ENCODE data around the gene MCC. TPM values are rescaled to one million over a fixed set of nuclear protein-coding genes. Genes with fewer than 3 reads are reported as not detected.

Gene MCC
- total RNA-seq, 1 donor from 2014 or later, result 36.3 TPM

- ATAC-seq, result no peak
- no peak for DNase-seq (ENCODE audit: low spot score)
Observed at GRCh38 chr5:113278976-113279375, 209.3 kb downstream of the MCC start.

- ATAC-seq (no peak), DNase-seq (ENCODE audit: low spot score) (no peak)
Observed at GRCh38 chr5:113276493-113276892, 211.8 kb downstream of the MCC start.

DNA sequence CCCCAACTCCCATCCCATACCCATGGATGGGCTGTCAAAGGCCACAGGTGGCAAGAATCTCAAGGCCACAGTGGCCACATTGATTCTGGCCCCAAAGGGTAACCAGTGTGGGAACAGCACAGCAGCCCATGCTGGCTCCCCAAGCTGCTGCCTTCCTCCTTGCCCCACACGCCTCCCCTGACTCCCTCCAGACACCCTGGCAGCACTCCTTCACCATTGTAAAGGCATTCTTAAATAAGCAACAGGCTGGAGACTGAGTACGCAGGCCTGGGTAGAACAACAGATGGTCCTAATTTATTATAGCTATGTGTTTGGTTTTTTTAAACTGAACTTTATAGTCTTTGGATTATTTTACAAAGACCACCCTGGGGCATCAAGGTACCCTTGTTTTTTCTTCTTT lies 212.3 kb downstream of the MCC start:
- no peak for DNase-seq (ENCODE audit: low spot score)
- ATAC-seq, result no peak

DNA sequence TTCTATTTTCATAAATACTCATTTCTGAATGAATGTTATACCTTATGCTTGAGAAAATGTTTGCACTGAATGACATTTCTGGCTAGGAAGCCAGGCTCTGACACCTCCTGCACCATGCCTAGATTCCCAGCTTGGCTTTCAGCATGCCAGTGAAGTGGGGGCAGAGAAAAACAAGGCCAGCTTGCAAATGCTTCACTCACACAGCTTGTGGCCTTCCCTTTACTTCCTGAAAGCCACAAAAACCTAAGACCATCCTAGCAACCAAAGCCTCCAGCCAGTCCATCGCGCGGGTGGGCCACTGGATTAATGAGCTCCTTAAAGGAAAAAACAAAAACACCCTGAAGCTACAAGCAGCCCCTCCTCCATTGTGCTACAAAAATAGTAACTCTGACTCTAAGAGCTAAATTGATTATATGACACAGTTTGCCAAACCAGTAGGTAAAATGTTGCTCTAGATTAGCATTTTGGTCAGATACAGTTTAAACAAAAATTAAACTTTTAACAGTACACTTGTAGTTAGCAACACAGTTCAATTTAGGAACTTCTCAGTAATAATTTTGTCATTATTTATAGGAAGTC lies 213.3 kb downstream of the MCC start:
- DNase-seq (ENCODE audit: low spot score) (no peak), ATAC-seq (no peak)

DNA sequence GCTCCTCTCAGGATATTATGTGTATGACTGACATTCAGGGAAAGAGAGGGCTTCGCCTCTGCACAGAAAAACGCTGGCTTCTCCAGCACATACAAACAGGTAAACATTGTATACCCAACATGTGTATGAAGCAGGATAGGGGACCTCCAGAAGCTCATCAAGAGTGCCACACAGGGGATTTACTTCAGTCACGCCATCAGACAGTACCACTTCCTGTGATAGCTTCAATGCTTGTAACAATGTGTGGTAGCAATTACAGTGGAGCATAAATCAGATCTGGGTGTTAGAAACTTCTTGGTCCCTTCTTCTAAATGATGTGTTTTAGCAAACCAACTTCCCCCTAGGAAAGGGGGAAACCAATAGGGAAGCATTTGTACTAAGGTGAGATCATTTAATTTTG lies 214.3 kb downstream of the MCC start:
- ATAC-seq (no peak), DNase-seq (ENCODE audit: low spot score) (no peak)

- ATAC-seq (no peak), DNase-seq (ENCODE audit: low spot score) (no peak)
Observed at GRCh38 chr5:113271745-113272454, 216.4 kb downstream of the MCC start.

DNA sequence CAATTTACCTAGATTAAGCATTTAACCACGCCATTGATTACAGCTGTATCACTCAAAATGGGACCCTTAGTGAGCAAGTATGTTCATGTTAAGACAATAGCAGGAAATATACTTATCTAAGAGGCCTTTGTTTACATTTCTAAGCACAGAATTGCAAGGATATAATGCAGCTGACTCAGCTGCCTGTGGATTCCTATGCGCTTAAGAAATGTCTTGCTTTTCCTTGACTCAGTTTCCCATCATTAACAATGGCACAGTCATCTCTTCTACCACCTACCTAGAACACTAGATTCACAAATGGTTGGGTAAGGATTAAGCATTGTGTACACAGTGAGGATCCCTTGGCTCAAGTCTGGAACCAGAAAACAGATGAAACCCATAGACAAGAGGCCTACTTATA lies 217.2 kb downstream of the MCC start:
- DNase-seq (ENCODE audit: low spot score) (no peak), ATAC-seq (no peak)

DNA sequence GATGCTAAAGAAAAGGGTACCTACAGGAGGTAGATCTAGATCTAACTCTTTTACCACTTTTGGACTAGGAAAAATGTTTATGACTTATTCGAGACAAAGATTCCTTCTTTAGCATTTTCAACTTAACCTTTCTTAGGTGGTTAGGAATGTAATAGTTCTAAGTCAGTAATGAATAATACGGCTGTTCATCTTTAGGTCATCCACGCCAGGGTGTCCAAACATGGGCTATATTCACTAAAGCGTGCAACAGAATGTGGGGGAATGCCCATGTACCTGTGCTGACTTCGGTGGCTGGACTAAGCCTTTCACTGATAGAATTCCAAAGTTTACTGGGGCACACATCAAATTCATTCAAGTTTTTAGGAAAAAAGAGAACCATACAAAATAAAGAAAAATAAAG lies 218.2 kb downstream of the MCC start:
- ATAC-seq (no peak), DNase-seq (ENCODE audit: low spot score) (no peak)

DNA sequence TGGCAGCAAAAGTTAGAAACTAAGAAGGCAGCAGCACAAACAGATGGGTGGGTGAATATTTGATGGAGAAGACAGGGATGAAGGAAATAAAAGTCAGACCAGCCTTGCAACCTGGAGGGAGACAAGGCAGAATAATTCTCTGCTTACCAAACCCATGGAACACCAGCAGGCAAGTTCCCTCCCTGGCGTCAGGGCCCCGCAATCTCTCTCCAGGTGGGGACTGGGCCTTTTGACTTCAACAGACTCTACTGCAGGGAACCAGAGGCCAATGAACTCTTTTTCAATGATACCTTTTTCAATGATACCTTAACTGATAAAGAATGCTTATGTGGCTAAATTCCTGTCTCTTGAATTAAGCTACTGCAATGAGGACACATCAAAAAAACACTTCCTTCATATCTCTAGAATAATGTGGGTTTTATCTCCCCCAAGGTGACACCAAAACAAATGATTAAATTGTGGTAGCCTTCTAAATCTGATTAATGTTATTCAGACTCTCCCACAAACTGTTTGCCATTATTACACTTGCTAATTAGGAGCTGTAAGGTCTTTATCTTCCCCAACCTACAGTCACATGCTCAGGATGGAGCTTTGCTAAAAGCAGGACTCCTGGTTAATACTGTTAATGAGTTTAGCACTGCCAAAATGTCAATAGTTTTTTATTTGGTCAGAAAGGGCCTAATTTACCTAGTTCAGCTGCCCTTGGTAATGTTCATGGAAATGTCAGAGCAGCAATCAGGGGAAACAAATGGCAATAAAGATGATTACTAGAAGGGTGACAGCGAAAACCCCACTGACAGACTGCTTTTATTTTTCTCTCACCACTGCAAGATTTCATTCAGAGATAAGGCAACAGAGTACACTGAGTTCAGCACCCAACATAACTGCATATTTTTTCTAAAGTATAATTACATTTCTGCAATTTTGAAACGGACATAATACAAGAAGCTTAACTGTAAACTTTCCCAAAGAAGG lies 218.9 kb downstream of the MCC start:
- no peak for ATAC-seq

DNA sequence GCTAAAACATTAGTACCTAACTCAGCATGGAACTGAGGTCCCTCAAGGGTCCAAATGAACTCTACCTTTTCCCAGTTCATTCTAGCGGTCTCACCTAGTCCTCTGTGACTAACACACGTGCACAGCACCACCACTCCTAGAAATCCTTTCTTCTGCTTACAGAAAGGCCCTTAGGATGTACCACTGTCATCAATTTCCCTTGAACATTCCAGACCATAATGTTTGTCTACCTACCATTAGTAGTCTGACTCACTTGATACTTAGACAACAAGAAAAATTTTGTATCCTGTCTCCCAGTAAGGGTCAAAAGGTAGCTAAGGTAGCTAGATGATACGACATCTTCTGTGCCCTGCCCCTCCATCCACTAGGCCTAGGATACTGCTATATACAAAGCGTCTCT lies 220.0 kb downstream of the MCC start:
- DNase-seq (ENCODE audit: low spot score) (no peak), ATAC-seq (no peak)

More for the DNA sequence above, 218.9 kb downstream of the MCC start:
- DNase-seq (ENCODE audit: low spot score), result no peak

DNA sequence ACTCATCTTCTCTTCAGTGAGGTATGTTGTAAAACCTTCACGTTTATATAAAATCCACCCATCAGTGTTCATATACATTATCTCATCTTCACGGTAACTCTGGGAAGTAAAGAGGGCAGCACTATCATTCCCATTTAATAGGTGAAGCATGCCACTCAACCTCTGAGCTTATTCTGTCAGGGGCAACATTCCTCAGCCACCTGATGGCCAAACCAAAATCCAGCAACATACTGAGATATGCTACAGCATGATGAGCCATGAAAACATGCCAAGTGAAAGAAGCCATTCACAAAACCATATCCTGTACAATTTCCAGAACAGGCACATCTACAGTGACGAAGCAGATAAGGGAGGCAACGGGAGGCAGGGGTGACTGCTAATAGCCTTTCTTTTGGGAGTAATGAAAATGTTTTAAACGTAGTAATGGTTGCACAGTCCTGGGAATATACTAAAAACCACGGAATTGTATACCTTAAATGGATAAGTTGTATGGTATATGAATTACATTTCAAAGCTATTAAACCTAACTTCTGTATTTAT lies 220.8 kb downstream of the MCC start:
- ATAC-seq (no peak), DNase-seq (ENCODE audit: low spot score) (no peak)

DNA sequence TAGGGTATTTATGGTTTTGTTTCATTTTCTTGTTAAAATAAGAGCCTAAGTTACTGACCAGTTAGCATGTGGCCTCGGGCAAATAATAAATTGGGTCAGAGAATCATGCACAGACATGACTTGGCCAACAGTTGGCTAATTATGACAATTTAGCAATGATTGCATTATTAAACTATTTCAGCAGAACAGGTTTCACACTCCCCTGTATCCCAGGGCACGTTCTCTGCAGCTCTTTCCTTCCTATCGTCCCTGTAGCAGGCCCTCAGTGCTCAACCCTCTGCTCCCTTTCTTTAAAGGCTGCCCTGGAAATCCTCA lies 221.4 kb downstream of the MCC start:
- peak; percentile 40 for ATAC-seq
- no peak for DNase-seq (ENCODE audit: low spot score)

GRCh38 chr5:113266227-113266912 lies 221.9 kb downstream of the MCC start:
- peak; percentile 74 for ATAC-seq
- DNase-seq (ENCODE audit: low spot score), result no peak

- DNase-seq (ENCODE audit: low spot score), result no peak
- no peak for ATAC-seq
Observed at GRCh38 chr5:113265190-113265589, 223.1 kb downstream of the MCC start.

DNA sequence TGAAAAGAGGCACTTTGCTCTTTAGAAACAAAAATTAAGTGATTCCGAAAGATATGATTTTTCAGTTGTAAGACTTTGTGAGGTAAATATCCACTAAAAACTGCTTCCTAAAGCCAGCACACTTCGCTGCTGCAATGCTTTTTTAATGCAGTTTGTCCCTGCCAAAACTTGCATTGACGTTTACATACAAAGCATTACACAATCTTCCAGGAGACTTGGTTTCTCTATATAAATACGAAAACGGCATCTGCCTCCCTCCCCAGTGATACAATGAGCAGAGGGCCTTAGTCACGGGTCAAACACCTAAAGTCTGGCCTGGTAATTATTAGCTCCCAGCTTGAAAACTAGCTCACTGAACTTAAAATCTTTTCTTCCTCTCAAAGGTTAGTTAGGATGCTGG lies 224.2 kb downstream of the MCC start:
- peak; percentile 61 for ATAC-seq
- DNase-seq (ENCODE audit: low spot score), result no peak

- DNase-seq (ENCODE audit: low spot score) (no peak), ATAC-seq (no peak)
Observed at GRCh38 chr5:113263545-113263944, 224.7 kb downstream of the MCC start.

DNA sequence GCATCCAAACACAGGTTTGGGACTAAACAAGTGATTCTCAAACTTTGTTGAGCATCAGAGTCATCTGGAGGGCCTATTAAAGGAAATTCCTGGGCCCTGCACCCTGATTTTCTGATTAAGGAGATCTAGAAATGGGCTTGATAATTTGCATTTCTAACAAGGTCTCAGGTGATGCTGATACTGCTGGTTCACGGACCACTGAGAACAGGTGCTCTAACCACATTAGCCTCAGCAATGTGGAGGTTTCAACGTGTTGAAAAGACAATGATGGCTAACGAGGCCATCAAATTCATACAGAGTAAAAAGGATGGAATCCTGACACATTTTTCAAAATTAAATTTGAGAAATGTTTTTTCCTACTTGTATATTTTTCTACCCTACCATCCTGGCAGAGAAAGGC lies 225.6 kb downstream of the MCC start:
- DNase-seq (ENCODE audit: low spot score), result no peak

DNA sequence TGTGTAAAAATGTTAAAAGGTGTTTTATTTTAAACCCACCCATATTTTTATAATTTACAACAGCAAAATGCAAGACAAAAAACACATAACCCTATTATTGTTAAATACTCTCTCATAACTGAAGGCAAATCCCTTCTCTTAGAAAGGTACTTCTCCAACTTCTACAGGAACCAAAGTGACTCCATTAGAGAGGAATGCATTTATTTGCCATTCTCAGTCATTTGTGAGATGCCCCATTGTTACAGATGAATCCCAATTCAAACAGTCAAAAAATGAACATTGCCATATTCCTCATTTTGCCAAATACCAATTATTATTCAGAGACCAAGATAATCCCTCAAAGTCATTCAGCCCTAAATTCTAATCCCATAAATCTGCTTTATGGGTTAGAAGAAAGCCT lies 229.2 kb downstream of the MCC start:
- DNase-seq (ENCODE audit: low spot score), result no peak
- no peak for ATAC-seq

More for the DNA sequence above, 225.6 kb downstream of the MCC start:
- no peak for ATAC-seq

GRCh38 chr5:113257545-113257944 lies 230.7 kb downstream of the MCC start:
- ATAC-seq, result no peak
- no peak for DNase-seq (ENCODE audit: low spot score)

DNA sequence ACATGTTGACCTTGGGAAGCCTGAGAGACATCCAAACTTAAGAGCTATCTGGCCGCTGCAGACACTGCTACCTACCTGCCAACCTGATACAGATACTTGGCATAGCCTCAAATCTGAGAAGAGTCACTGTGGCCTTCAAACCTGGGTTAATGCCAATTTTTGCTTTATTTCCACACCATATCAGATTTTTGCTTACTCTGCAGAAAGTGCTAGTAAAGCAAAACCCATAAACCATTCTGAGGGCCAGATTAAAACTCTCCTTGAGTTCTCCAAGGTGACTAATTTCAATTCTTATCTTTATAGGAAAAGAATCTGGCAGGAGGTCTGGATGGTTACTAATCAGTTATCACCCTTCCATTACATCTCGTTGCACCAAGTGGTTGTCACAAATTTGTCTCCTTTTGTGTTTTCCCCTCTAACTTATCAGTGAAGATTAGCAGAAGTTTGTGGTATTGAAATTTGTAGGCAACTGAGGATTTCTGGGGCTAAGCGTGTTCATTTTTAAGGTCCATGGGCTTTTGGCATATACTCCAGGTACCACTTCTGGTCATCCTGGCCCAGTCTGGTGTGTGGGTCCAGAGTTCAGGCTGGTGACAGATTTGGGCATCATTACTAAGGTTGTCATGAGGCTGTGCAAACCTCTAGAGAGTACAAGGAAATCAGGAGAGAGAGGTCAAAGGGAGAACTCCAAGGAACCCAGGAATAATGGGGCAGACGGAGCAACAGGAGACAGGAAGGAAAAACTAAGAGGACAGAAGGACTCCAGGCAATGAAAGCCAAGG lies 231.4 kb downstream of the MCC start:
- ATAC-seq (peak; percentile 89), DNase-seq (ENCODE audit: low spot score) (peak; percentile 66)

Data from left lobe of liver (tissue), 2 donors.